HepG2 (cell line): ENCODE data around the gene MPV17L2. TPM values are rescaled to one million over a fixed set of nuclear protein-coding genes. Genes with fewer than 3 reads are reported as not detected.

Source experiments
- CBX5 ChIP-seq: sonication (generic); formaldehyde crosslinking; IDR thresholded peaks from 2 replicates; pipeline ENCODE4 v1.4.0; 2020; ENCODE audit warnings: missing genetic modification reagents, borderline replicate concordance
- GMEB2 ChIP-seq: IDR thresholded peaks from 2 replicates; pipeline ENCODE4 v1.6.1; 2016; ENCODE audit warnings: missing biosample characterization, missing genetic modification reagents, low read depth
- HNRNPK ChIP-seq: fragments of 200-400 bp; formaldehyde crosslinking; IDR thresholded peaks from 2 replicates; pipeline ENCODE4 v1.6.1; 2018; ENCODE audit warnings: low read length, low read depth, moderate library complexity, mild to moderate bottlenecking; ENCODE audit not compliant: poor library complexity, severe bottlenecking
- KIAA2018 ChIP-seq: sonication (generic); formaldehyde crosslinking; IDR thresholded peaks from 2 replicates; pipeline ENCODE4 v1.5.0; 2020; ENCODE audit warnings: mild to moderate bottlenecking, missing genetic modification reagents, borderline replicate concordance
- NFIC ChIP-seq: IDR thresholded peaks from 2 replicates; pipeline ENCODE4 v1.6.1; 2012; ENCODE audit warnings: mild to moderate bottlenecking, low read length, inconsistent platforms
- SMAD3 ChIP-seq: sonication (generic); formaldehyde crosslinking; IDR thresholded peaks from 2 replicates; pipeline ENCODE4 v1.4.0; 2020; ENCODE audit warnings: missing genetic modification reagents
- SMARCC2 ChIP-seq: fragments of 450-650 bp; IDR thresholded peaks from 2 replicates; pipeline ENCODE4 v1.6.1; 2017; ENCODE audit warnings: antibody characterized with exemption, mild to moderate bottlenecking
- YEATS4 ChIP-seq: sonication (generic); formaldehyde crosslinking; IDR thresholded peaks from 2 replicates; pipeline ENCODE4 v1.4.0; 2020; ENCODE audit warnings: missing genetic modification reagents, borderline replicate concordance
- ZFY ChIP-seq: sonication (generic); formaldehyde crosslinking; IDR thresholded peaks from 2 replicates; pipeline ENCODE4 v1.4.0; 2020; ENCODE audit warnings: missing genetic modification reagents
- ZNF275 ChIP-seq: sonication (generic); formaldehyde crosslinking; IDR thresholded peaks from 2 replicates; pipeline ENCODE4 v1.8.0; 2022; ENCODE audit warnings: missing genetic modification reagents, mild to moderate bottlenecking, inconsistent platforms, borderline replicate concordance
- ZNF34 ChIP-seq: sonication (generic); formaldehyde crosslinking; IDR thresholded peaks from 2 replicates; pipeline ENCODE4 v1.4.0; 2020; ENCODE audit warnings: mild to moderate bottlenecking, missing genetic modification reagents, borderline replicate concordance
- ZNF7 ChIP-seq: IDR thresholded peaks from 2 replicates; pipeline ENCODE4 v1.6.1; 2016; ENCODE audit warnings: missing biosample characterization, missing genetic modification reagents
- ZNF83 ChIP-seq: sonication (generic); formaldehyde crosslinking; IDR thresholded peaks from 2 replicates; pipeline ENCODE4 v1.4.0; 2020; ENCODE audit warnings: missing genetic modification reagents, mild to moderate bottlenecking, borderline replicate concordance
- ZSCAN21 ChIP-seq: sonication (generic); formaldehyde crosslinking; IDR thresholded peaks from 2 replicates; pipeline ENCODE4 v1.8.0; 2022; ENCODE audit warnings: mild to moderate bottlenecking, missing genetic modification reagents, moderate library complexity, borderline replicate concordance
- polyA plus RNA-seq, 8 experiments: library from polyadenylated mRNA; depleted of rRNA in 3 of 8; stranded (reverse) in 7 of 8; unstranded in 1 of 8; fragments of >200 nt; fragmentation: Illumina TruSeq in 4 of 8; extraction: Trizol in 4 of 8; gene quantifications; 2 replicates each; pipeline versions ENCODE4 v1.2.1 to v1.2.3, GENCODE V29; 2011 to 2016; ENCODE audit warnings: low read depth in 4 of 8, missing spikeins in 1 of 8, mixed read lengths in 1 of 8; ENCODE audit not compliant: insufficient read depth in 1 of 8
- total RNA-seq, 5 experiments: library from RNA; depleted of rRNA; stranded (reverse); fragments of >200 nt; fragmentation: Illumina TruSeq; extraction: Trizol; gene quantifications; 2 replicates each; pipeline ENCODE4 v1.2.3, GENCODE V29; 2016; ENCODE audit warnings: low read depth in 1 of 5
- TF ChIP-seq, protein P1 (sequence below): sonication (generic); formaldehyde crosslinking; IDR thresholded peaks from 2 replicates; pipeline ENCODE4 v1.4.0; 2020; ENCODE audit warnings: missing genetic modification reagents

Gene MPV17L2
- total and polyA plus RNA-seq, 2 of the 13 experiments (the other 11 are each of a cell fraction or from before 2014, with no cell fraction given), result 13.6 to 16.7 TPM

DNA sequence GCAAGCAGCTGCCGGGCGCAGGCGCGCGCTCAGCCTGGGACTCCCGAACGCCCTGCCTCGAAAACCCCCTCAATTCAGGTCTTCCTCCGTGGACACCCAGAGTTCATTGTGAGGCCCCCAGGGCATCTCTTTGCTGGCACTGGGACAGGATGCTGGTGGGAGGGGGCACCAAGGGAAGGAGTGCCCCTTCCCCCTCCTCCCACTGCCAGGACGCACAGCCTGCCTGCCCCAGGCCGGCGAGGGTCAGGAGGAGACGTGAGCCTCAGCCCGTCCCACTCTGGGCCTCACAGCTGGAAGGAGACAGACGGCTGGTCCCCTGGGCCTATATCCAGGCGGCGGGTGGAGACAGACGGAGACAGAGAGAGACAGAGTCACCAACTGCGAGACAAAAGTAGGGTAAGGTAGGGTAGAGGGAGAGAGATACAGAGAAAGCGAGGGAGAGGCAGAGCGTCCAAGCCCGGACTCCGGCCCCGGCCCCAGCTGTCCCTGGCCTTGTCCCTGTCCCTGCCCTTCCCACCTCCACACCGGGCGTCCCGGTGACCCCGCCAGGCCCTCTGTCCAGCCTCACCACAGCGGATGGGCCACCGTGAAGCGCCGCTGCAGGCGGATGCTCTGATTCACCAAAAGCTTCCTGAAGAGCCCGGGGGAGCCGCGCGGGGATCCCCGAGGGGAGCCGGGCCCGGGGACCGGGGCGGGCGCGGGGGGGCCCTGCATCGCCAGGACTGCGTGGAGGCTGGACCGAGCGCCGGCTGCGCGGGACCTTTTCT, 32.9 kb downstream of the MPV17L2 start, which contains the start of gene PDE4C (continued):
- TF ChIP-seq GMEB2 (CRISPR knock-in tag), result no peak
- TF ChIP-seq CBX5 (CRISPR knock-in tag), result no peak
- TF ChIP-seq ZNF7 (CRISPR knock-in tag), result no peak
- TF ChIP-seq ZNF34 (CRISPR knock-in tag), result no peak
- TF ChIP-seq, protein P1, sequence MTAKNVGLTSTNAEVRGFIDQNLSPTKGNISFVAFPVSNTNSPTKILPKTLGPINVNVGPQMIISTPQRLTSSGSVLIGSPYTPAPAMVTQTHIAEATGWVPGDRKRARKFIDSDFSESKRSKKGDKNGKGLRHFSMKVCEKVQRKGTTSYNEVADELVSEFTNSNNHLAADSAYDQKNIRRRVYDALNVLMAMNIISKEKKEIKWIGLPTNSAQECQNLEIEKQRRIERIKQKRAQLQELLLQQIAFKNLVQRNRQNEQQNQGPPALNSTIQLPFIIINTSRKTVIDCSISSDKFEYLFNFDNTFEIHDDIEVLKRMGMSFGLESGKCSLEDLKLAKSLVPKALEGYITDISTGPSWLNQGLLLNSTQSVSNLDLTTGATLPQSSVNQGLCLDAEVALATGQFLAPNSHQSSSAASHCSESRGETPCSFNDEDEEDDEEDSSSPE (CRISPR knock-in tag), result no peak; the same call in 1 of the 2 replicates
- no peak for TF ChIP-seq SMAD3 (CRISPR knock-in tag)
- TF ChIP-seq SMARCC2, result no peak
- TF ChIP-seq ZNF83 (CRISPR knock-in tag), result no peak
- no peak for TF ChIP-seq HNRNPK
- peak; percentile 68 for TF ChIP-seq ZFY (CRISPR knock-in tag)
- no peak; the same call in 1 of the 2 replicates for TF ChIP-seq ZSCAN21 (CRISPR knock-in tag)
- TF ChIP-seq ZNF275 (CRISPR knock-in tag), result no peak
- TF ChIP-seq KIAA2018 (CRISPR knock-in tag), result no peak
- no peak for TF ChIP-seq NFIC
- no peak for TF ChIP-seq YEATS4 (CRISPR knock-in tag)
